H9 (cell line): ENCODE data around the gene BMP7. TPM values are rescaled to one million over a fixed set of nuclear protein-coding genes. Genes with fewer than 3 reads are reported as not detected.

Experiments
- DNase-seq: peaks from one replicate; pipeline ENCODE4 v3.0.0-alpha.2; 2017
- H2AFZ ChIP-seq: one replicate; pipeline ENCODE4 v1.6.1; 2013; ENCODE audit warnings: mild to moderate bottlenecking, low read length, control low read depth, moderate library complexity
- H2AK5ac ChIP-seq: 2 replicates; pipeline ENCODE4 v1.6.1; 2013; ENCODE audit warnings: low read length, control low read depth, mixed read lengths; ENCODE audit not compliant: insufficient read length
- H2BK120ac ChIP-seq: one replicate; pipeline ENCODE4 v1.6.1; 2013; ENCODE audit warnings: low read depth, mild to moderate bottlenecking, low read length, control low read depth, inconsistent platforms; ENCODE audit not compliant: poor library complexity, severe bottlenecking
- H2BK12ac ChIP-seq: 2 replicates; pipeline ENCODE4 v1.6.1; 2013; ENCODE audit warnings: low read length, control low read depth, mixed read lengths, low read depth; ENCODE audit not compliant: insufficient read length
- H2BK15ac ChIP-seq: 2 replicates; pipeline ENCODE4 v1.6.1; 2013; ENCODE audit warnings: low read depth, low read length, control low read depth
- H2BK20ac ChIP-seq: one replicate; pipeline ENCODE4 v1.6.1; 2013; ENCODE audit warnings: low read depth, mild to moderate bottlenecking, low read length, control low read depth, inconsistent platforms; ENCODE audit not compliant: poor library complexity, severe bottlenecking
- H2BK5ac ChIP-seq: 2 replicates; pipeline ENCODE4 v1.6.1; 2013; ENCODE audit warnings: low read length, control low read depth, mixed read lengths; ENCODE audit not compliant: insufficient read length
- H3K14ac ChIP-seq: 2 replicates; pipeline ENCODE4 v1.6.1; 2013; ENCODE audit warnings: low read length, control low read depth; ENCODE audit not compliant: insufficient read depth
- H3K18ac ChIP-seq: 2 replicates; pipeline ENCODE4 v1.6.1; 2013; ENCODE audit warnings: low read depth, mild to moderate bottlenecking, mixed read lengths, low read length, control low read depth; ENCODE audit not compliant: insufficient read length
- H3K23ac ChIP-seq: 2 replicates; pipeline ENCODE4 v1.6.1; 2013; ENCODE audit warnings: low read length, control low read depth, mixed read lengths, low read depth; ENCODE audit not compliant: insufficient read length
- H3K23me2 ChIP-seq: 2 replicates; pipeline ENCODE4 v1.6.1; 2013; ENCODE audit warnings: low read depth, mild to moderate bottlenecking, mixed read lengths, low read length, control low read depth; ENCODE audit not compliant: insufficient read length, poor library complexity, severe bottlenecking
- H3K27ac ChIP-seq: 2 replicates; pipeline ENCODE4 v1.5.1; 2013; ENCODE audit warnings: low read length, control low read depth, mixed read lengths, low read depth; ENCODE audit not compliant: insufficient read length
- H3K27me3 ChIP-seq: 2 replicates; pipeline ENCODE4 v1.6.1; 2013; ENCODE audit warnings: low read length, control low read depth, inconsistent platforms; ENCODE audit not compliant: insufficient read depth
- H3K4ac ChIP-seq: 2 replicates; pipeline ENCODE4 v1.6.1; 2013; ENCODE audit warnings: low read depth, mild to moderate bottlenecking, control low read depth, inconsistent platforms, low read length, moderate library complexity
- H3K4me1 ChIP-seq: 2 replicates; pipeline ENCODE4 v1.6.1; 2013; ENCODE audit warnings: low read length, control low read depth, inconsistent platforms; ENCODE audit not compliant: insufficient read depth
- H3K4me2 ChIP-seq: 2 replicates; pipeline ENCODE4 v1.6.1; 2013; ENCODE audit warnings: low read length, control low read depth, mixed read lengths; ENCODE audit not compliant: insufficient read length, insufficient read depth
- H3K56ac ChIP-seq: 2 replicates; pipeline ENCODE4 v1.6.1; 2013; ENCODE audit warnings: low read depth, mild to moderate bottlenecking, mixed read lengths, low read length, control low read depth; ENCODE audit not compliant: insufficient read length
- H3K79me1 ChIP-seq: 2 replicates; pipeline ENCODE4 v1.6.1; 2013; ENCODE audit warnings: low read depth, mild to moderate bottlenecking, moderate library complexity, low read length, control low read depth, inconsistent platforms; ENCODE audit not compliant: insufficient read depth, poor library complexity, severe bottlenecking
- H3K79me2 ChIP-seq: 2 replicates; pipeline ENCODE4 v1.6.1; 2013; ENCODE audit warnings: low read length, control low read depth, inconsistent platforms; ENCODE audit not compliant: insufficient read depth
- H3K9ac ChIP-seq: 2 replicates; pipeline ENCODE4 v1.6.1; 2013; ENCODE audit warnings: low read length, control low read depth, mixed read lengths; ENCODE audit not compliant: insufficient read length; ENCODE audit errors: extremely low read depth
- H3K9me3 ChIP-seq: one replicate; pipeline ENCODE4 v1.6.1; 2013; ENCODE audit warnings: low read depth, low read length, inconsistent platforms; ENCODE audit not compliant: control insufficient read depth
- H3T11ph ChIP-seq: one replicate; pipeline ENCODE4 v1.6.1; 2013; ENCODE audit warnings: mild to moderate bottlenecking, low read length, control low read depth, inconsistent platforms
- H4K20me1 ChIP-seq: one replicate; pipeline ENCODE4 v1.6.1; 2013; ENCODE audit not compliant: control insufficient read depth, insufficient read length, insufficient read depth
- H4K5ac ChIP-seq: 2 replicates; pipeline ENCODE4 v1.6.1; 2013; ENCODE audit warnings: low read depth, mild to moderate bottlenecking, mixed read lengths, low read length, control low read depth; ENCODE audit not compliant: insufficient read length
- H4K8ac ChIP-seq: replicated peaks from 2 replicates; pipeline ENCODE4 v1.6.1; 2013; ENCODE audit warnings: low read length, control low read depth, mixed read lengths, low read depth; ENCODE audit not compliant: insufficient read length
- H4K91ac ChIP-seq: 2 replicates; pipeline ENCODE4 v1.6.1; 2013; ENCODE audit warnings: low read depth, mild to moderate bottlenecking, moderate library complexity, mixed read lengths, low read length, control low read depth; ENCODE audit not compliant: insufficient read length
- H3K27ac Mint-ChIP-seq, 3 experiments: 2 replicates in 2 of 3; 3 replicates in 1 of 3; pipeline ENCODE4 v1.8.0; 2020 to 2021; ENCODE audit warnings: mixed read lengths in 3 of 3, mild to moderate bottlenecking in 1 of 3, moderate library complexity in 1 of 3
- H3K27me3 Mint-ChIP-seq: 2 replicates; pipeline ENCODE4 v1.8.0; 2021; ENCODE audit warnings: low read depth, mild to moderate bottlenecking, moderate library complexity, mixed read lengths
- H3K36me3 Mint-ChIP-seq, 3 experiments: 2 replicates in 2 of 3; 3 replicates in 1 of 3; pipeline ENCODE4 v1.8.0; 2020 to 2021; ENCODE audit warnings: low read depth in 3 of 3, mixed read lengths in 3 of 3; ENCODE audit not compliant: insufficient read depth in 1 of 3
- H3K4me1 Mint-ChIP-seq, 2 experiments: 2 replicates each; pipeline ENCODE4 v1.8.0; 2020; ENCODE audit warnings: mixed read lengths in 2 of 2
- H3K4me3 Mint-ChIP-seq, 2 experiments: 2 replicates in 1 of 2; 3 replicates in 1 of 2; pipeline ENCODE4 v1.8.0; 2020 to 2021; ENCODE audit warnings: mild to moderate bottlenecking in 2 of 2, mixed read lengths in 2 of 2, moderate library complexity in 1 of 2
- H3K9me3 Mint-ChIP-seq, 2 experiments: 2 replicates in 1 of 2; 3 replicates in 1 of 2; pipeline ENCODE4 v1.8.0; 2020; ENCODE audit warnings: mild to moderate bottlenecking in 2 of 2, mixed read lengths in 2 of 2, moderate library complexity in 1 of 2
- WGBS: extraction: QIAGEN DNeasy Blood & Tissue Kit; methylation state at CpG from one replicate; pipeline ENCODE4 v1.1.7; 2013; ENCODE audit warnings: missing lambda C conversion rate, low lambda C conversion rate, mixed read lengths; ENCODE audit not compliant: insufficient read length; ENCODE audit errors: extremely low coverage; 5-methylcytosine and 5-hydroxymethylcytosine counted together
- total RNA-seq: library from RNA; stranded (reverse); gene quantifications from 2 replicates; pipeline ENCODE4 v1.2.1, GENCODE V29; 2021
- TF ChIP-seq, protein P1 (sequence below): fragments of 200-600 bp; sonication (generic); conservative IDR thresholded peaks from 3 replicates; pipeline ENCODE4 v1.8.0; 2021; ENCODE audit warnings: antibody characterized with exemption, mild to moderate bottlenecking

Gene BMP7
- total RNA-seq, 1 experiment from 2014 or later = 17.7 TPM

DNA sequence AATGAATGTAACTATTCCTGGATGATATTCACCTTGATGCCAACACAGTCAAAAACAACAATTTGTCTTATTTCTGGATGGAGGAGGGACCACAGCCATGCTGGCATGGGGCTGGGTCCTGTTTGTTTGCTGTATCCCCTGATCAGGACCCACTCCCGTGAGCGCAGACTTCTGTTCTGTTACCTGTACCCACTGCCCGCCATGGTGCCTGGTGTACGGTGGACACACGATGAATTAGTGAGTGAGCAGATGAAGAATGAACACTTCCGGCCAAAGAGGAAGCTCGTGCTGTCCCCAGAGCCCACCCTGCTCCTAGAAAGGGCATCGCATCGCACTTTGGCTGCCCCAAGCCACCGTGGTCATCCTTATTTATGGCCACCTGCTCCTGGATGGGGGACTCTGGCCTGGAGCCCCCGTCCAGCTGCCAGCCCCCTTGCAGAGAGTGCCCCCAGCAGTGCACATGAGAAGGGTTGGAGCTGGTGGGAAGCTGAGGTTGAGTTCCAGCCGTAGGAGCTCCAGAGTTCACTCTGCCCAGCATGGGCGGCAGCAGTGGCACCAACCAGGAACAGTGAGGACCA is 100.9 kb downstream of the BMP7 start:
- H3K23ac ChIP-seq = no peak overlapping the region
- H3T11ph ChIP-seq = no peak overlapping the region
- H3K9ac ChIP-seq = no peak overlapping the region
- H4K20me1 ChIP-seq = no peaks in the 10 kb centered on the region
- peaks cover 3 to 8% of the 10 kb centered on the region in 2 experiments for H3K4me1 Mint-ChIP-seq
- no peak overlapping the region for H2BK12ac ChIP-seq
- peaks cover 4% of the 10 kb centered on the region; the same call in 1 of the 2 replicates for H3K27me3 Mint-ChIP-seq
- H3K79me1 ChIP-seq = no peaks in the 10 kb centered on the region
- TF ChIP-seq, protein P1, sequence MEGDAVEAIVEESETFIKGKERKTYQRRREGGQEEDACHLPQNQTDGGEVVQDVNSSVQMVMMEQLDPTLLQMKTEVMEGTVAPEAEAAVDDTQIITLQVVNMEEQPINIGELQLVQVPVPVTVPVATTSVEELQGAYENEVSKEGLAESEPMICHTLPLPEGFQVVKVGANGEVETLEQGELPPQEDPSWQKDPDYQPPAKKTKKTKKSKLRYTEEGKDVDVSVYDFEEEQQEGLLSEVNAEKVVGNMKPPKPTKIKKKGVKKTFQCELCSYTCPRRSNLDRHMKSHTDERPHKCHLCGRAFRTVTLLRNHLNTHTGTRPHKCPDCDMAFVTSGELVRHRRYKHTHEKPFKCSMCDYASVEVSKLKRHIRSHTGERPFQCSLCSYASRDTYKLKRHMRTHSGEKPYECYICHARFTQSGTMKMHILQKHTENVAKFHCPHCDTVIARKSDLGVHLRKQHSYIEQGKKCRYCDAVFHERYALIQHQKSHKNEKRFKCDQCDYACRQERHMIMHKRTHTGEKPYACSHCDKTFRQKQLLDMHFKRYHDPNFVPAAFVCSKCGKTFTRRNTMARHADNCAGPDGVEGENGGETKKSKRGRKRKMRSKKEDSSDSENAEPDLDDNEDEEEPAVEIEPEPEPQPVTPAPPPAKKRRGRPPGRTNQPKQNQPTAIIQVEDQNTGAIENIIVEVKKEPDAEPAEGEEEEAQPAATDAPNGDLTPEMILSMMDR = no peak
- H3K56ac ChIP-seq = no peak overlapping the region
- no peak overlapping the region for H2BK15ac ChIP-seq
- WGBS = no CpG with 5 or more reads among the region's 13 CpGs
- H4K5ac ChIP-seq = no peak overlapping the region
- peaks cover 5 to 25% (median 19%) of the 10 kb centered on the region in 3 experiments; a peak in 6 of 7 replicates for H3K36me3 Mint-ChIP-seq
- no peaks in the 10 kb centered on the region for H3K23me2 ChIP-seq
- no peaks in the 10 kb centered on the region for H3K79me2 ChIP-seq
- H3K9me3 ChIP-seq = no peaks in the 10 kb centered on the region
- no peak overlapping the region for H4K91ac ChIP-seq
- no peaks in the 10 kb centered on the region for H3K4me1 ChIP-seq
- DNase-seq = no peak
- no peak overlapping the region for H3K18ac ChIP-seq
- no peak overlapping the region for H3K14ac ChIP-seq
- H2BK120ac ChIP-seq = no peak overlapping the region
- H3K27ac ChIP-seq = no peak overlapping the region
- peak overlapping the region in 1 of 3 experiments; percentile 65; a peak in 1 of 7 replicates for H3K27ac Mint-ChIP-seq
- H4K8ac ChIP-seq = no peak overlapping the region
- no peak overlapping the region for H2BK20ac ChIP-seq
- no peak overlapping the region for H3K4ac ChIP-seq
- H3K27me3 ChIP-seq = no peaks in the 10 kb centered on the region; the same call in 1 of the 2 replicates
- H3K4me2 ChIP-seq = no peak overlapping the region
- H3K4me3 Mint-ChIP-seq = no peak overlapping the region
- H3K9me3 Mint-ChIP-seq = peaks cover 9 to 10% of the 10 kb centered on the region in 2 experiments
- no peak overlapping the region for H2AK5ac ChIP-seq
- H2AFZ ChIP-seq = no peak overlapping the region
- no peak overlapping the region for H2BK5ac ChIP-seq
